ENCODE results near the gene COL5A1. TPM values are rescaled to one million over a fixed set of nuclear protein-coding genes. Genes with fewer than 3 reads are reported as not detected.

Gene COL5A1
- total RNA-seq, 1 donor from 2014 or later: 13.9 TPM

DNA sequence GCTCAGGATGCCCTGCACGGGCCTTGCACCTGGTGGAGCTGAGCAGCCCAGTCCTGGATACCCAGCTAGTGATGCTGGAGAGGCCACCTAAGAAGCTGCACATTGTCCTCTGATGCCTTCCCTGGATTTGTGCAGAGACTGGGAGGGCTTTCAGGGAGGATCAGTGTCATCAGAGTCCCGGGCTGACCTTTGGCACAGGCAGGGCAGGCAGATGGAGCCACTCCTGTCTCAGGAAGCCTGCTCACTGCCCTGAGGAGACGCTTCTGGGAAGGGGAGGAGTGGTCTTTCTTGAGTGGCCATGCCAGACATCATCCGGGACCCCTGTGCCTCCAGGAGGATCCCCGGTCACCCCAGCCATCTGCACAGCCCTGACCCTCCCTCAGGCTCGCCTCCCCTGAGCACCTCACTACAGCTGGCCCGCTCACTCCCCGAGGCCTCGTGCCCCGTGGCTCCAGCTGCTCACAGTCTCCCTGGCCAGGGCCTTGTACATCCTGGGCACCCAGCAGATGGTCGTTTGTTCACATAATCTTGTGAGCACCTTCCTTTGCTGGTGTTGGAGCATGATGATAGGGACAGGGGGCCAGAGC is 191.8 kb downstream of the COL5A1 start:
- TF ChIP-seq, protein P1, sequence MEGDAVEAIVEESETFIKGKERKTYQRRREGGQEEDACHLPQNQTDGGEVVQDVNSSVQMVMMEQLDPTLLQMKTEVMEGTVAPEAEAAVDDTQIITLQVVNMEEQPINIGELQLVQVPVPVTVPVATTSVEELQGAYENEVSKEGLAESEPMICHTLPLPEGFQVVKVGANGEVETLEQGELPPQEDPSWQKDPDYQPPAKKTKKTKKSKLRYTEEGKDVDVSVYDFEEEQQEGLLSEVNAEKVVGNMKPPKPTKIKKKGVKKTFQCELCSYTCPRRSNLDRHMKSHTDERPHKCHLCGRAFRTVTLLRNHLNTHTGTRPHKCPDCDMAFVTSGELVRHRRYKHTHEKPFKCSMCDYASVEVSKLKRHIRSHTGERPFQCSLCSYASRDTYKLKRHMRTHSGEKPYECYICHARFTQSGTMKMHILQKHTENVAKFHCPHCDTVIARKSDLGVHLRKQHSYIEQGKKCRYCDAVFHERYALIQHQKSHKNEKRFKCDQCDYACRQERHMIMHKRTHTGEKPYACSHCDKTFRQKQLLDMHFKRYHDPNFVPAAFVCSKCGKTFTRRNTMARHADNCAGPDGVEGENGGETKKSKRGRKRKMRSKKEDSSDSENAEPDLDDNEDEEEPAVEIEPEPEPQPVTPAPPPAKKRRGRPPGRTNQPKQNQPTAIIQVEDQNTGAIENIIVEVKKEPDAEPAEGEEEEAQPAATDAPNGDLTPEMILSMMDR (IDR thresholded peaks at IDR 0.05; ENCODE audit: borderline replicate concordance): no peak
- Histone ChIP-seq H3K9me3 (replicated peaks) (no peaks in the 10 kb centered on the region), H3K36me3 (no peaks in the 10 kb centered on the region), H3K27ac (replicated peaks) (no peak overlapping the region), H3K27me3 (ENCODE audit: low read depth) (no peaks in the 10 kb centered on the region), H3K4me3 (no peak overlapping the region), H3K4me1 (no peaks in the 10 kb centered on the region)
- DNase-seq: no peak
- intact Hi-C loops (cut with micrococcal nuclease): no loop called here

DNA sequence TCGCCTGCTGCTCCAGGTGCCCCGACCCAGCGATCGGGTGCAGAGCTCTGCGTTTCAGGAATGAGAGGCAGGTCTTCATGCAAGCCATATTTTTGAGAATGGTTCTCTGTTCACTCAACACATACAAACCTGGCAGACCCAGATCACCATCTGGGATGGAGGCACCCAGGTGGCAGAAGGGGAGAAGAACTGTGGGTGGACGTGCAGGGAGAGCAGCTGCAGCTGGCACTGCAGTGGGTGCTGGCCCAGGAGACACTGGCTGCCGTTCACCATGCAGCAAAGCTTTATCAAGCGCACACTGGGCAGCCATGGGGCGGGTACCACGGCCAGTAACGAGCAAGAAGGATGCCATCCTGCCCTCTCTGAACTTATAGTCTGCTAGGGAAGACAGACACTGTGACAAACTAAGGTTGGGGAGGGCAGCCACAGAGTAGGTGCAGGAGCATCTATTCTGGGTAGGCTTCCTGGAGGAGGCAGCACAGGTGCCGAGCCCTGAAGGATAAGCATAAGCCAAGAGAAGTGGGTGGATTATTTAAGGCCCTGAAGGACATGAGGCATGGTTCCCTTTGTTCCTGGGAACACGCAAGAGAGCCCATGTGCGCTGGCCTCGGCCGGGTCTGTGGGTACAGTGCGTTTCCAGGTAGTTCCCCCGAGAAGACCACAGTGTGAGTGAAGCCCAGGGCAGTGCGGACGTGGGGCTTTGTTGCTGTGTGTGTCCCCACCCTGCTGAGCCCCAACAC is 192.8 kb downstream of the COL5A1 start:
- Histone ChIP-seq H3K9me3 (replicated peaks) (no peaks in the 10 kb centered on the region), H3K36me3 (peaks cover 4% of the 10 kb centered on the region), H3K27me3 (ENCODE audit: low read depth) (no peaks in the 10 kb centered on the region), H3K4me1 (no peaks in the 10 kb centered on the region), H3K27ac (replicated peaks) (no peak overlapping the region), H3K4me3 (no peak overlapping the region)
- no peak for DNase-seq
- TF ChIP-seq, protein P1 (IDR thresholded peaks at IDR 0.05; ENCODE audit: borderline replicate concordance): no peak
- intact Hi-C loops (cut with micrococcal nuclease): no loop called here

DNA sequence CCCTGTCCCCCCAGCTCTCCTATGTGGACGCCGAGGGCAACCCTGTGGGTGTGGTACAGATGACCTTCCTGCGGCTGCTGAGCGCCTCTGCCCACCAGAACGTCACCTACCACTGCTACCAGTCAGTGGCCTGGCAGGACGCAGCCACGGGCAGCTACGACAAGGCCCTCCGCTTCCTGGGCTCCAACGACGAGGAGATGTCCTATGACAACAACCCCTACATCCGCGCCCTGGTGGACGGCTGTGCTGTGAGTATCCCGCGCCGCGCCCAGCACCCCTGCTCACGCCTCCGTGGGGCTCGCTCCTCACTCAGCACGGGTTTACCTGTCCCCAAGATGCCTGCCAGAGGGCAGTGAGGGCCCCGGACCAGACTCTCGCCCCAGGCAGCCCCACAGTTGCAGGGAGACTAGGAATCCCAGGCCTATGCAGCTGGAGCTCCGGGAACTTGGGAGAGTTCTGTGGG is 193.4 kb downstream of the COL5A1 start:
- H3K27ac ChIP-seq (replicated peaks): no peak overlapping the region
- H3K36me3 ChIP-seq: peaks cover 4% of the 10 kb centered on the region
- DNase-seq: no peak
- no peaks in the 10 kb centered on the region for H3K27me3 ChIP-seq (ENCODE audit: low read depth)
- TF ChIP-seq, protein P1 (IDR thresholded peaks at IDR 0.05; ENCODE audit: borderline replicate concordance): no peak
- H3K4me1 ChIP-seq: no peaks in the 10 kb centered on the region
- intact Hi-C loops (cut with micrococcal nuclease): no loop called here
- no peak overlapping the region for H3K4me3 ChIP-seq
- no peaks in the 10 kb centered on the region for H3K9me3 ChIP-seq (replicated peaks)

GRCh38 chr9:134835448-134835847 is 193.8 kb downstream of the COL5A1 start:
- Histone ChIP-seq H3K9me3 (replicated peaks) (no peaks in the 10 kb centered on the region), H3K4me1 (no peaks in the 10 kb centered on the region), H3K36me3 (peaks cover 4% of the 10 kb centered on the region), H3K27me3 (ENCODE audit: low read depth) (no peaks in the 10 kb centered on the region), H3K4me3 (no peak overlapping the region), H3K27ac (replicated peaks) (no peak overlapping the region)
- intact Hi-C loops (cut with micrococcal nuclease): no loop called here
- DNase-seq: peak; percentile 54
- TF ChIP-seq, protein P1 (IDR thresholded peaks at IDR 0.05; ENCODE audit: borderline replicate concordance): no peak

DNA sequence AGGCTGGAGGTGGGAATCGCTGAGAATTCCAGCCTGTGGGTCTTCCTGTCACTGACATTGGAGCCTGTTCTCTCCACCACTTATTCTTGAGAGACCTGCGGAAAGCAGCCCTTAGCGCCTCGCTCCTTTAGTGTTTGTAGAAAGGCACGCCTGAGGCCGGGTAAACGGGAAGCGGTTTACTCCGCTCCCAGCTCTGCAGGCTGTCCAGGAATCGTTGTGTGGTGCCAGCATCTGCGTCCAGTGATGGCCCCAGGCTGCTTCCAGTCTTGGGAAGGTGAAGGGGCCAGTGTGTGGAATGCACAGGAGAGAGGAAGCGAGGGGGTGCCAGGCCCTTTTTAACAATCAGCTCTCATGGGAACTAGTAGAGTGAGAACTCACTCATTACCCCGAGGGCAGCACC is 194.4 kb downstream of the COL5A1 start:
- DNase-seq: no peak
- peaks cover 4% of the 10 kb centered on the region for H3K36me3 ChIP-seq
- no peaks in the 10 kb centered on the region for H3K9me3 ChIP-seq (replicated peaks)
- TF ChIP-seq, protein P1 (IDR thresholded peaks at IDR 0.05; ENCODE audit: borderline replicate concordance): no peak
- intact Hi-C loops (cut with micrococcal nuclease): no loop called here
- H3K4me3 ChIP-seq: no peak overlapping the region
- H3K27ac ChIP-seq (replicated peaks): no peak overlapping the region
- no peaks in the 10 kb centered on the region for H3K27me3 ChIP-seq (ENCODE audit: low read depth)
- no peaks in the 10 kb centered on the region for H3K4me1 ChIP-seq
